SK-N-SH (cell line): Measurements from ENCODE around the gene NOX5. TPM values are rescaled to one million over a fixed set of nuclear protein-coding genes. Genes with fewer than 3 reads are reported as not detected.

Experiments
- CTCF ChIA-PET: fragments of 300-600, 350-600 bp; formaldehyde crosslinking; extraction: SDS; loops from one replicate; lab custom pipeline; 2021; lab: Yijun Ruan, JAX
- POLR2A ChIA-PET: fragments of 350-600 bp; sonication (Branson Sonifier 250); formaldehyde crosslinking; extraction: SDS; loops from one replicate; lab custom pipeline; 2020; ENCODE audit warnings: antibody characterized with exemption, inconsistent platforms; lab: Yijun Ruan, JAX
- DNase-seq: peaks from one replicate; pipeline ENCODE4 v3.0.0; 2012
- H2AFZ ChIP-seq: fragments of 200-600 bp; sonication (generic); 2 replicates; pipeline ENCODE4 v1.8.1; 2016; ENCODE audit warnings: antibody characterized with exemption, mild to moderate bottlenecking, low read depth
- H3F3A ChIP-seq: fragments of 200-600 bp; sonication (generic); replicated peaks from 2 replicates; pipeline ENCODE3; 2016; ENCODE audit warnings: antibody characterized with exemption, mild to moderate bottlenecking; ENCODE audit not compliant: insufficient read depth
- H3K27ac ChIP-seq, 2 experiments: fragments of 200-500 bp in 1 of 2; fragments of 200-600 bp in 1 of 2; sonication (Bioruptor generic) in 1 of 2; sonication (generic), shearing (Covaris generic) in 1 of 2; 2 replicates each; pipeline versions ENCODE4 v1.5.1 to v1.6.1; 2014 to 2016; ENCODE audit warnings: low read depth in 2 of 2, inconsistent platforms in 1 of 2, low read length in 1 of 2, mild to moderate bottlenecking in 1 of 2, mixed read lengths in 1 of 2
- H3K27me3 ChIP-seq: fragments of 200-600 bp; sonication (generic), shearing (Covaris generic); 2 replicates; pipeline ENCODE4 v1.6.1; 2016; ENCODE audit warnings: mixed run types; ENCODE audit not compliant: insufficient read depth
- H3K36me3 ChIP-seq, 2 experiments: fragments of 200-500 bp in 1 of 2; fragments of 200-600 bp in 1 of 2; sonication (Bioruptor generic) in 1 of 2; sonication (generic) in 1 of 2; replicated peaks in 1 of 2; 2 replicates each; pipeline versions ENCODE3 to v1.5.1; 2014 to 2016; ENCODE audit warnings: low read length in 1 of 2, mild to moderate bottlenecking in 1 of 2; ENCODE audit not compliant: insufficient read depth in 2 of 2, control insufficient read depth in 1 of 2
- H3K4me1 ChIP-seq, 2 experiments: fragments of 200-500 bp in 1 of 2; fragments of 200-600 bp in 1 of 2; sonication (Bioruptor generic) in 1 of 2; sonication (generic), shearing (Covaris generic) in 1 of 2; 2 replicates each; pipeline versions ENCODE4 v1.5.1 to v1.6.1; 2014 to 2016; ENCODE audit warnings: low read depth in 1 of 2, low read length in 1 of 2, mixed run types in 1 of 2; ENCODE audit not compliant: insufficient read depth in 2 of 2, control insufficient read depth in 1 of 2
- H3K4me2 ChIP-seq: fragments of 200-600 bp; sonication (generic), shearing (Covaris generic); 2 replicates; pipeline ENCODE4 v1.6.1; 2017; ENCODE audit warnings: mixed run types
- H3K4me3 ChIP-seq, 2 experiments: fragments of 200-500 bp in 1 of 2; fragments of 200-600 bp in 1 of 2; sonication (Bioruptor generic) in 1 of 2; sonication (generic), shearing (Covaris generic) in 1 of 2; 2 replicates each; pipeline versions ENCODE4 v1.5.1 to v1.8.1; 2014 to 2016; ENCODE audit warnings: low read depth in 2 of 2, inconsistent platforms in 1 of 2, low read length in 1 of 2, mild to moderate bottlenecking in 1 of 2, mixed read lengths in 1 of 2, moderate library complexity in 1 of 2
- H3K79me2 ChIP-seq: fragments of 200-600 bp; sonication (generic); 2 replicates; pipeline ENCODE4 v1.8.1; 2017; ENCODE audit warnings: mild to moderate bottlenecking; ENCODE audit not compliant: insufficient read depth
- H3K9ac ChIP-seq: fragments of 200-600 bp; sonication (generic); 2 replicates; pipeline ENCODE4 v1.6.1; 2017; ENCODE audit warnings: mixed run types
- H3K9me2 ChIP-seq: fragments of 200-600 bp; sonication (generic); 2 replicates; pipeline ENCODE4 v1.6.1; 2017; ENCODE audit warnings: mixed run types
- H3K9me3 ChIP-seq: fragments of 200-600 bp; sonication (generic); 2 replicates; pipeline ENCODE4 v1.6.1; 2017; ENCODE audit warnings: mixed run types, mild to moderate bottlenecking, moderate library complexity
- H4K20me1 ChIP-seq: fragments of 200-600 bp; sonication (generic); 2 replicates; pipeline ENCODE4 v1.6.1; 2017; ENCODE audit warnings: mild to moderate bottlenecking, mixed run types; ENCODE audit not compliant: insufficient read depth
- CHD2 ChIP-seq: fragments of 150-350 bp; IDR thresholded peaks from 2 replicates; pipeline ENCODE4 v1.6.1; 2018; ENCODE audit warnings: low read length; ENCODE audit not compliant: partially characterized antibody
- GATA2 ChIP-seq: sonication (generic); formaldehyde crosslinking; IDR thresholded peaks from 2 replicates; pipeline ENCODE4 v1.5.0; 2020; ENCODE audit warnings: mild to moderate bottlenecking, missing genetic modification reagents
- JUND ChIP-seq: IDR thresholded peaks from 2 replicates; pipeline ENCODE4 v1.4.0; 2012
- NFIC ChIP-seq: IDR thresholded peaks from 2 replicates; pipeline ENCODE4 v1.4.0; 2012; ENCODE audit warnings: borderline replicate concordance
- POLR2AphosphoS5 ChIP-seq: IDR thresholded peaks from 2 replicates; pipeline ENCODE4 v1.6.1; 2012; ENCODE audit warnings: low read depth, low read length
- RAD21 ChIP-seq: IDR thresholded peaks from 2 replicates; pipeline ENCODE4 v1.6.1; 2012; ENCODE audit warnings: mild to moderate bottlenecking, low read length
- REST ChIP-seq: IDR thresholded peaks from 2 replicates; pipeline ENCODE4 v1.6.1; 2012; ENCODE audit warnings: mild to moderate bottlenecking, low read depth, low read length, moderate library complexity
- RXRA ChIP-seq: IDR thresholded peaks from 2 replicates; pipeline ENCODE4 v1.4.0; 2012; ENCODE audit warnings: low read depth, mild to moderate bottlenecking, borderline replicate concordance
- TCF12 ChIP-seq: IDR thresholded peaks from 2 replicates; pipeline ENCODE4 v1.4.0; 2012
- TEAD4 ChIP-seq: IDR thresholded peaks from 2 replicates; pipeline ENCODE4 v1.4.0; 2012; ENCODE audit warnings: mild to moderate bottlenecking, borderline replicate concordance; ENCODE audit not compliant: insufficient read depth
- USF1 ChIP-seq: IDR thresholded peaks from 2 replicates; pipeline ENCODE4 v1.4.0; 2012; ENCODE audit warnings: low read depth, borderline replicate concordance
- ZBTB33 ChIP-seq: IDR thresholded peaks from 2 replicates; pipeline ENCODE4 v1.4.0; 2012; ENCODE audit warnings: low read depth, borderline replicate concordance
- polyA plus RNA-seq, 3 experiments: library from polyadenylated mRNA; depleted of rRNA; stranded (reverse); fragments of >200 nt; gene quantifications; 2 replicates each; pipeline ENCODE4 v1.2.3, GENCODE V29; 2012

Gene NOX5
- polyA plus RNA-seq, 1 of the 3 experiments (the other 2 are of a cell fraction) = 0.05 TPM

GRCh38 chr15:69037482-69037881 lies 23.0 kb downstream of the NOX5 start:
- POLR2A ChIA-PET = no interaction called here
- no peak for TF ChIP-seq CHD2
- TF ChIP-seq NFIC = no peak
- no peak for TF ChIP-seq GATA2 (CRISPR knock-in tag)
- TF ChIP-seq POLR2AphosphoS5 = no peak
- no peak for TF ChIP-seq RXRA
- no peak for TF ChIP-seq ZBTB33
- TF ChIP-seq JUND = no peak
- no peak for TF ChIP-seq USF1
- TF ChIP-seq RAD21 = no peak
- TF ChIP-seq REST = no peak
- TF ChIP-seq TCF12 = no peak
- TF ChIP-seq TEAD4 = no peak
- CTCF ChIA-PET = interaction anchor here (0.9 to 1.8 kb wide), 4 partner anchors 22 to 363 kb away, joined by 3 to 9 read pairs (median 4); no protein-coding TSS in a partner anchor

More at GRCh38 chr15:69037482-69037881, 23.0 kb downstream of the NOX5 start:
- H3K27ac ChIP-seq = no peak overlapping the region
- no peaks in the 10 kb centered on the region for H3K36me3 ChIP-seq
- H3K9me2 ChIP-seq = no peaks in the 10 kb centered on the region
- H3K4me1 ChIP-seq = no peaks in the 10 kb centered on the region; a peak in 1 of 4 replicates
- no peak overlapping the region for H2AFZ ChIP-seq
- no peak overlapping the region for H3K9ac ChIP-seq
- H3K79me2 ChIP-seq = no peaks in the 10 kb centered on the region
- no peak for DNase-seq
- no peaks in the 10 kb centered on the region for H3K27me3 ChIP-seq
- H3K9me3 ChIP-seq = no peaks in the 10 kb centered on the region
- no peak overlapping the region for H3K4me3 ChIP-seq
- H3F3A ChIP-seq = peaks cover 6% of the 10 kb centered on the region
- no peaks in the 10 kb centered on the region for H4K20me1 ChIP-seq
- no peak overlapping the region for H3K4me2 ChIP-seq
